ENCODE data around the gene LEKR1.
"Not testable (repeated sequence)": the region's sequence is repeated elsewhere in the genome, so short reads cannot be mapped to it uniquely, and the experiment has no call there.

Gene LEKR1

DNA sequence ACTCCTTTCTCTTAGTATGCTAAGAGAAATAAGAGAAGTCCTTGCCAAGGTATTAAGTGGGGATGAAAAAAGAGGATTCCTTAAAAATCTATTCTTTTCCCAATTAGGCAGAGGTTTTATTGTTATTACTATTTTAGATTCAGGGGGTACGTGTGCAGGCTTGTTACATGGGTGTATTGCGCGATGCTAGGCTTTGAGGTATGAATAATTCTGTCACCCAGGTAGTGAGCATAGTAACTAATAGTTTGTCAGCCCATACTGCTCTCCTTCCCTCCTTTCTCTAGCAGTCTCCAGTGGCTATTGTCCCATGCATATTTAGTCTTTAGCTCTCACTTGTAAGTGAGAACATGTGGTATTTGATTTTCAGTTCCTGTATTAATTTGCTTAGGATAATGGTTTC is 83.9 kb downstream of the LEKR1 start:
- in situ Hi-C loops (cut with MboI; ENCODE audit: low sequenced_read_pairs, unreplicated experiment), result no loop called here
- TF ChIP-seq, protein P1, sequence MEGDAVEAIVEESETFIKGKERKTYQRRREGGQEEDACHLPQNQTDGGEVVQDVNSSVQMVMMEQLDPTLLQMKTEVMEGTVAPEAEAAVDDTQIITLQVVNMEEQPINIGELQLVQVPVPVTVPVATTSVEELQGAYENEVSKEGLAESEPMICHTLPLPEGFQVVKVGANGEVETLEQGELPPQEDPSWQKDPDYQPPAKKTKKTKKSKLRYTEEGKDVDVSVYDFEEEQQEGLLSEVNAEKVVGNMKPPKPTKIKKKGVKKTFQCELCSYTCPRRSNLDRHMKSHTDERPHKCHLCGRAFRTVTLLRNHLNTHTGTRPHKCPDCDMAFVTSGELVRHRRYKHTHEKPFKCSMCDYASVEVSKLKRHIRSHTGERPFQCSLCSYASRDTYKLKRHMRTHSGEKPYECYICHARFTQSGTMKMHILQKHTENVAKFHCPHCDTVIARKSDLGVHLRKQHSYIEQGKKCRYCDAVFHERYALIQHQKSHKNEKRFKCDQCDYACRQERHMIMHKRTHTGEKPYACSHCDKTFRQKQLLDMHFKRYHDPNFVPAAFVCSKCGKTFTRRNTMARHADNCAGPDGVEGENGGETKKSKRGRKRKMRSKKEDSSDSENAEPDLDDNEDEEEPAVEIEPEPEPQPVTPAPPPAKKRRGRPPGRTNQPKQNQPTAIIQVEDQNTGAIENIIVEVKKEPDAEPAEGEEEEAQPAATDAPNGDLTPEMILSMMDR (IDR thresholded peaks at IDR 0.05; ENCODE audit: borderline replicate concordance, control extremely low read depth, extremely low read depth, insufficient read depth, missing control alignments), result no peak
- no peak for DNase-seq (ENCODE audit: low spot score)

DNA sequence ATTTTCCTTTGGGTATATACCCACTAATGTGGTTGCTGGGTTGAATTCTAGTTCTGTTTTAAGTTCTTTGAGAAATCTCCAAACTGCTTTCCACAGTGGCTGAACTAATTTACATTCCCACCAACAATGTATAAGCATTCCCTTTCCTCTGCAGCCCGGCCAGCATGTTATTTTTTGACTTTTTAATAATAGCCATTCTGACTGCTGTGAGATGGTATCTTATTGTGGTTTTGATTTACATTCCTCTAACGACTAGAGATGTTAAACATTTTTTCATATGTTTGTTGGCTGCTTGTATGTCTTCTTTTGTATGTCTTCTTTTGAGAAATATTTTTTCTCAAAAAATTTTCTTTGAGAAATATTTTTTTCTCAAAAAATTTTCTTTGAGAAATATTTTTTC is 84.7 kb downstream of the LEKR1 start:
- DNase-seq (ENCODE audit: low spot score); in situ Hi-C loops (cut with MboI; ENCODE audit: low sequenced_read_pairs, unreplicated experiment): not testable (repeated sequence)

DNA sequence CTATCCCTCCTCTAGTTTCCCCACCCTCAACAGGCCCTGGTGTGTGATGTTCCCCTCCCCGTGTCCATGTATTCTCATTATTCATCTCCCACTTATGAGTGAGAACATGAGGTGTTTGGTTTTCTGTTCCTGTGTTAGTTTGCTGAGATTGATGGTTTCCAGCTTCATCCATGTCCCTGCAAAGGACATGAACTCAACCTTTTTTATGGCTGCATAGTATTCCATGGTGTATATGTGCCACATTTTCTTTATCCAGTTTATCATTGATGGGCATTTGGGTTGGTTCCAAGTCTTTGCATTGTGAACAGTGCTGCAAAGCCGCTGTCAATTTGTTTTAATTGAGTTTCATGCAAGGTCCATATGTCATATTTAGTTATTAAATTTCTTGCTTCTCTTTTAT is 88.1 kb downstream of the LEKR1 start:
- DNase-seq (ENCODE audit: low spot score); in situ Hi-C loops (cut with MboI; ENCODE audit: low sequenced_read_pairs, unreplicated experiment): not testable (repeated sequence)

DNA sequence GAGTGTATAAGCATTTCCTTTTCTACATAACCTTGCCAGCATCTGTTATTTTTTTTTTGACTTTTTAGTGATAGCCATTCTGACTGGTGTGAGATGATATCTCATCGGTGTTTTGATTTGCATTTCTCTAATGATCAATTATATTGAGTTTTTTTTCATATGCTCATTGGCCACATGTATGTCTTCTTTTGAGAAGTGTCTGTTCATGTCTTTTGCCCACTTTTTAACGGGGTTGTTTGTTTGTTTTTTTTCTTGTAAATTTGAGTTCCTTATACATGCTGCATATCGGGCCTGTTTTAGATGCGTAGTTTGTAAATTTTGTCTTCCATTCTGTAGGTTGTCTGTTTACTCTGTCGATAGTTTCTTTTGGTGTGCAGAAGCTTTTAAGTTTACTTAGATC is 89.2 kb downstream of the LEKR1 start:
- in situ Hi-C loops (cut with MboI; ENCODE audit: low sequenced_read_pairs, unreplicated experiment), result no loop called here
- TF ChIP-seq, protein P1 (IDR thresholded peaks at IDR 0.05; ENCODE audit: borderline replicate concordance, control extremely low read depth, extremely low read depth, insufficient read depth, missing control alignments), result no peak
- DNase-seq (ENCODE audit: low spot score), result no peak

DNA sequence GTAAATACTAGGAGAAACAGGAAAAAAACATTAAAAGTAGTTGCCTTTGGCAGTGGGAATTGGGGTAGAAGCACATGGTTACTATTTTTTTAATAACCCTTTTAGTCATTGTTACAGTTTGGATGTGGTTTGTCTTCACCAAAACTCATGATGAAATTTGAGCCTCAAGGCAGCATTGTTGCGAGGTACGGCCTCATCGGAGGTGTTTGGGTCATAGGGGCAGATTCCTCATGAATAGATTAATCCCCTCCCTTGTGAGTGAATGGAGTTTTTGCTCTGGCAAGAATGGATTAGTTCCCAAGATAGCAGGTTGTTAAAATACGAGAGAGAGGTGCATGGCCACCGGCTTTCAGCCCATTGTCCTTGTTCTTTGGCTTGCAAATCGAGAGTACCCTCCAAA is 92.6 kb downstream of the LEKR1 start:
- TF ChIP-seq, protein P1 (IDR thresholded peaks at IDR 0.05; ENCODE audit: borderline replicate concordance, control extremely low read depth, extremely low read depth, insufficient read depth, missing control alignments), result no peak

DNA sequence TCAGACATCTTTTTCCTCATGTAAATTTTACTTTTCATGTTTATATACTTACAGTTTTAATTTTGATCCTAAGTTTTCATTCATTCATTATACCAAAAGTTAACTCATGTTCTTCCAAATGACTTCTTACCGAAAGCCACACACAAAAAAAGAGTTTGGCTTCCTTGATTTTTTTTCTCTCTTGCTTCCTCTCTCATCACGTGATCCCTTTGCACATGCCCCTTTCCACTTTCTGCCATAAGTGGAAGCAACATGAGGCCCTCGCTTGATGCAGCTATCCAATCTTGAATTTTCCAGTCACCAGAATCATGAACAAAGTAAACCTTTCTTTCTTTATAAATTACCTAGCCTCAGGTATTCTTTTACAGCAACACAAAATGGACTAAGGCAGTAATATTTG is 93.7 kb downstream of the LEKR1 start:
- DNase-seq (ENCODE audit: low spot score), result no peak
- in situ Hi-C loops (cut with MboI; ENCODE audit: low sequenced_read_pairs, unreplicated experiment), result no loop called here
- TF ChIP-seq, protein P1 (IDR thresholded peaks at IDR 0.05; ENCODE audit: borderline replicate concordance, control extremely low read depth, extremely low read depth, insufficient read depth, missing control alignments), result no peak

More for the DNA sequence above, 92.6 kb downstream of the LEKR1 start:
- DNase-seq (ENCODE audit: low spot score), result no peak
- in situ Hi-C loops (cut with MboI; ENCODE audit: low sequenced_read_pairs, unreplicated experiment), result no loop called here

DNA sequence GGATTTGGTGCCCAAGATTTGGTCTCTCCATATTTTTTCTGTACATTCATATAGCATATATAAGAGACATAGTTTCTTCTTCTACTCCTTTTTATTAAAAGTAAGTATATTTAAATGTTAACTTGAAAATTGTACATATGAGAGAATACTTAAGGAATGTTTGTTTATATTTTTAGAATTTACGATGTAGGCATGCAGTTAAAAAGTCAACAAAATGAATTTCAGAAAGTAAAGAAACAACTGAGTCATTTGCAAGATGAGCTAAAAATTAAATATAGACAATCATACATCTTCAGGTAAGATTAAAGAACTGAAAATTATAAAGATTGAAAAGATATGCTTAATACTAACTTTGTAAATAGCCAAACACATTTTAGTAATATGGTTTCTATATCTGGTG is 94.2 kb downstream of the LEKR1 start:
- TF ChIP-seq, protein P1 (IDR thresholded peaks at IDR 0.05; ENCODE audit: borderline replicate concordance, control extremely low read depth, extremely low read depth, insufficient read depth, missing control alignments), result no peak
- in situ Hi-C loops (cut with MboI; ENCODE audit: low sequenced_read_pairs, unreplicated experiment), result no loop called here

DNA sequence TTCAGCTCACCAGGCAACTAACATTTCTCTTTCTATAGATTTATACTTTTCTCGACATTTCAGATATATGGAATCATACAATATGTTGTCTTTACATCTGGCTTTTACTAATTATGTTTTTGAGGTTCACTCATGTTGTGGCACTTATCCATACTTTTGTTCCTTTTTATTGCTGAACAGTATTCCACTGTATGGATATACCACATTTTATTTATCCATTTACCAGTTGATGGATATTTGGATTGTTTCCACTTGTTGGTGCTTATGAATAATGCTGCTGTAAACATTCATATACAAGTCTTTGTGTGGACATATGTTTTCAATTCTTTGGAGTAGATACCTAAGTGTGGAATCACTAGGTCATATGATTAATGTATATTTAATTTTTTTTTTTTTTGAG is 97.2 kb downstream of the LEKR1 start:
- DNase-seq (ENCODE audit: low spot score), result no peak
- TF ChIP-seq, protein P1 (IDR thresholded peaks at IDR 0.05; ENCODE audit: borderline replicate concordance, control extremely low read depth, extremely low read depth, insufficient read depth, missing control alignments), result no peak
- in situ Hi-C loops (cut with MboI; ENCODE audit: low sequenced_read_pairs, unreplicated experiment), result no loop called here

More for the DNA sequence above, 94.2 kb downstream of the LEKR1 start:
- DNase-seq (ENCODE audit: low spot score), result no peak
